GM12891 (cell line): Measurements from ENCODE around the gene DNAJB12.

ENCODE experiments used
- POLR2A ChIP-seq: IDR thresholded peaks from 2 replicates; pipeline ENCODE4 v1.6.1; 2011; ENCODE audit warnings: low read depth, low read length, control low read depth
- TAF1 ChIP-seq: IDR thresholded peaks from 2 replicates; pipeline ENCODE4 v1.6.1; 2011; ENCODE audit warnings: low read depth, low read length, control low read depth

- TF ChIP-seq POLR2A = no peak
- TF ChIP-seq TAF1 = no peak
These were observed 9.6 kb upstream of the DNAJB12 start for GRCh38 chr10:72364239-72364777.
